ENCODE measurements around the gene RANBP17. TPM values are rescaled to one million over a fixed set of nuclear protein-coding genes. Genes with fewer than 3 reads are reported as not detected.
"Not testable (repeated sequence)": the region's sequence is repeated elsewhere in the genome, so short reads cannot be mapped to it uniquely, and the experiment has no call there.

Gene RANBP17
- total RNA-seq, 2 experiments from 2014 or later: 0.13 TPM; not detected in 1

GRCh38 chr5:170985486-170985885, 123.7 kb downstream of the RANBP17 start:
- ChIA-PET POLR2A (no interaction called here), CTCF (no interaction called here)
- ATAC-seq (no peak), DNase-seq (no peak)
- peaks cover 2% of the 10 kb centered on the region for H3K27me3 Mint-ChIP-seq (ENCODE audit: low read depth)
- H3K9me3 Mint-ChIP-seq (ENCODE audit: insufficient read depth): peaks cover 8% of the 10 kb centered on the region
- no peak overlapping the region for H3K27ac Mint-ChIP-seq
- no peaks in the 10 kb centered on the region for H3K36me3 Mint-ChIP-seq (ENCODE audit: low read depth)
- H3K4me1 Mint-ChIP-seq (ENCODE audit: low read depth): no peaks in the 10 kb centered on the region
- no peak overlapping the region for H3K4me3 Mint-ChIP-seq

GRCh38 chr5:170986598-170986997, 124.8 kb downstream of the RANBP17 start:
- ChIA-PET CTCF (no interaction called here), POLR2A (no interaction called here)
- Mint-ChIP-seq H3K9me3 (ENCODE audit: insufficient read depth) (peaks cover 2% of the 10 kb centered on the region), H3K27ac (no peak overlapping the region), H3K36me3 (ENCODE audit: low read depth) (no peaks in the 10 kb centered on the region), H3K4me1 (ENCODE audit: low read depth) (no peaks in the 10 kb centered on the region), H3K4me3 (no peak overlapping the region), H3K27me3 (ENCODE audit: low read depth) (peaks cover 2% of the 10 kb centered on the region)
- DNase-seq (no peak), ATAC-seq (no peak)

DNA sequence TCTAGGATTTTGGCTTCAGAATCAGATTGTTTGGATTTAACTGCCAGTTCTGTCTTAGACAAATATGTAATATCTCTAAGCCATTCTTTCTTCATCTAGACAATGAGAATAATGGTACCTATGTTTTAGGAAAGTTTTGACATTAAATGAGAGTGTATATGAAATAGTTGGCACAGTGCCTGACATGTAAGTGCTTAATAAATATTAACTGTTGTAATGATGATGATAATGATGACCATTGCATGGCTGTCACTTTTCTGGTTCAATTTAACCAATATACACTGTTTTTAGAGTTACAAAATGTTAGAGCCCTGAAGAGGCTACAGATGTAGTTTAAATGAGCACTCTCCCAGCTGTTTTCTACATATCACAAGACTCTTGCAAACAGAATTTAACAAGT, 131.7 kb downstream of the RANBP17 start:
- H3K4me3 Mint-ChIP-seq: no peak overlapping the region
- ChIA-PET POLR2A (no interaction called here), CTCF (no interaction called here)
- H3K4me1 Mint-ChIP-seq (ENCODE audit: low read depth): no peaks in the 10 kb centered on the region
- no peak overlapping the region for H3K27ac Mint-ChIP-seq
- no peaks in the 10 kb centered on the region for H3K36me3 Mint-ChIP-seq (ENCODE audit: low read depth)
- H3K27me3 Mint-ChIP-seq (ENCODE audit: low read depth): peaks cover 3% of the 10 kb centered on the region
- H3K9me3 Mint-ChIP-seq (ENCODE audit: insufficient read depth): no peaks in the 10 kb centered on the region
- DNase-seq (no peak), ATAC-seq (no peak)

DNA sequence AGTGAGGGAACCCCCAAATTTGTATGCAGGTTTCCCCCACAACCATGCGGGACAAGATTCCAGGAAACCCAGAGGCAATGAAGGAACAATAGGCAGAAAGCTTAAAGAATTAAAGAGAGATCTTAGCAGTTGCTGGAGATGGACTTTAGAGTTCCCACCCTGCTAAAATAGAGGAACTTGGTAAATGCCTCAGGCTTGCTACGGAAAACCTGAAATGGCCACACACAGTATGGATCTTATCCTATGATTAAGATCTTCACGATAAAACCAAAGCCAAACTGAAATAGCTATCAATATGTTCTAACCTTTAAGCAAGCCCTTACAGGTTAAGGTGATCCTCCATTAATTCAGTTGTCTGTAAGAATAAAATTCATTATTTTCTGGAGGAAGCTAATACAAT, 148.3 kb downstream of the RANBP17 start:
- POLR2A ChIA-PET: no interaction called here
- no peak for DNase-seq
- H3K27me3 Mint-ChIP-seq (ENCODE audit: low read depth): no peaks in the 10 kb centered on the region
- no peaks in the 10 kb centered on the region for H3K9me3 Mint-ChIP-seq (ENCODE audit: insufficient read depth)
- no peaks in the 10 kb centered on the region for H3K36me3 Mint-ChIP-seq (ENCODE audit: low read depth)
- no peak overlapping the region for H3K27ac Mint-ChIP-seq
- H3K4me3 Mint-ChIP-seq: no peak overlapping the region
- no peaks in the 10 kb centered on the region for H3K4me1 Mint-ChIP-seq (ENCODE audit: low read depth)
- CTCF ChIA-PET: no interaction called here
- ATAC-seq: no peak

DNA sequence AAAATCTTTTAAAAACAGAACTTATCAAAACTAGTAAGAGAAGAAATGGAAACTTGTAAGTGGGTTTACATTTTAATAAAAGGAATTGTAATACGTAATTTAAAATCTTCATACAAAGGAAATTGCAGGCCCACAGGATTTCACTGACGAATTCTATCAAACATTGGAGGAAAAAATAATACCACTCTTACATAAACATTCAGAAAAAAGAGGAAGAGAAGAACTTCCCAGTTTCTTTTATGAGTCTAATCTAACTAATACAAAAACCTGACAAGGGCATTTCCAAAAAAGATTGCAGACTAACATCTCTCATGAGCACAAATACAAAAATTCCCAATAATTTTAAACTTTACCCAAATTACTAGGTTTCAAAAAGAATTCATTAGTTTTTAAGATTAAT, 149.0 kb downstream of the RANBP17 start:
- ATAC-seq (no peak), DNase-seq (no peak)
- no peaks in the 10 kb centered on the region for H3K36me3 Mint-ChIP-seq (ENCODE audit: low read depth)
- H3K27me3 Mint-ChIP-seq (ENCODE audit: low read depth): no peaks in the 10 kb centered on the region
- no peaks in the 10 kb centered on the region for H3K4me1 Mint-ChIP-seq (ENCODE audit: low read depth)
- no peak overlapping the region for H3K4me3 Mint-ChIP-seq
- H3K27ac Mint-ChIP-seq: no peak overlapping the region
- ChIA-PET CTCF (no interaction called here), POLR2A (no interaction called here)
- H3K9me3 Mint-ChIP-seq (ENCODE audit: insufficient read depth): no peaks in the 10 kb centered on the region

- POLR2A ChIA-PET: no interaction called here
- Mint-ChIP-seq H3K27ac (no peak overlapping the region), H3K4me1 (ENCODE audit: low read depth) (no peaks in the 10 kb centered on the region), H3K27me3 (ENCODE audit: low read depth) (no peaks in the 10 kb centered on the region), H3K4me3 (no peak overlapping the region), H3K36me3 (ENCODE audit: low read depth) (no peaks in the 10 kb centered on the region), H3K9me3 (ENCODE audit: insufficient read depth) (peaks cover 8% of the 10 kb centered on the region)
- DNase-seq (no peak), ATAC-seq (no peak)
- CTCF ChIA-PET: no interaction called here
Observed at GRCh38 chr5:171023508-171023907, 161.7 kb downstream of the RANBP17 start.

- peaks cover 8% of the 10 kb centered on the region for H3K9me3 Mint-ChIP-seq (ENCODE audit: insufficient read depth)
- H3K4me1 Mint-ChIP-seq (ENCODE audit: low read depth): no peaks in the 10 kb centered on the region
- ChIA-PET POLR2A (no interaction called here), CTCF (no interaction called here)
- no peaks in the 10 kb centered on the region for H3K27me3 Mint-ChIP-seq (ENCODE audit: low read depth)
- no peak for DNase-seq
- no peak for ATAC-seq
- no peak overlapping the region for H3K4me3 Mint-ChIP-seq
- no peak overlapping the region for H3K27ac Mint-ChIP-seq
- H3K36me3 Mint-ChIP-seq (ENCODE audit: low read depth): no peaks in the 10 kb centered on the region
Observed at GRCh38 chr5:171024084-171024483, 162.3 kb downstream of the RANBP17 start.

DNA sequence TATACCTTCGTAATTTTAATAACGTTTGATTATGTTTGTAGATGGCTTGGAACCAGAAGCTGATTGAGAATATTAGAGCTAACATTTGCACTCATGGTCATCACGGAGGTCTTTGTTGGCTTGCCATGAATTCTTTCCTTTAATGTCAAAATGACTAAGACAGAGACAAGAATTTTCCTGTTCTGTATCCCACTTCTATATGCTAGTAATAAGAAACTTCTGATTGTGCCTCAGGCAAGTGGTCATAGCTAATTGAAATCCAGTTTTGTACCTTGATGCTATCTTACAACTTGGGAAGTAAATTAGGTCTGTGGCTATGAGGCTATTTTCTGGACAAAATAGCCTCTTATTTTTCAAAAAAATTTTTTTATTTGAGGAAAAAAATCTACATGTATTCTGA, 167.6 kb downstream of the RANBP17 start:
- no peaks in the 10 kb centered on the region for H3K27me3 Mint-ChIP-seq (ENCODE audit: low read depth)
- no peaks in the 10 kb centered on the region for H3K4me1 Mint-ChIP-seq (ENCODE audit: low read depth)
- ATAC-seq: no peak
- no peak overlapping the region for H3K4me3 Mint-ChIP-seq
- no peak overlapping the region for H3K27ac Mint-ChIP-seq
- H3K9me3 Mint-ChIP-seq (ENCODE audit: insufficient read depth): no peaks in the 10 kb centered on the region
- ChIA-PET CTCF (no interaction called here), POLR2A (no interaction called here)
- H3K36me3 Mint-ChIP-seq (ENCODE audit: low read depth): no peaks in the 10 kb centered on the region
- no peak for DNase-seq

- POLR2A ChIA-PET: no interaction called here
Observed at GRCh38 chr5:171031977-171032376, 170.2 kb downstream of the RANBP17 start.

DNA sequence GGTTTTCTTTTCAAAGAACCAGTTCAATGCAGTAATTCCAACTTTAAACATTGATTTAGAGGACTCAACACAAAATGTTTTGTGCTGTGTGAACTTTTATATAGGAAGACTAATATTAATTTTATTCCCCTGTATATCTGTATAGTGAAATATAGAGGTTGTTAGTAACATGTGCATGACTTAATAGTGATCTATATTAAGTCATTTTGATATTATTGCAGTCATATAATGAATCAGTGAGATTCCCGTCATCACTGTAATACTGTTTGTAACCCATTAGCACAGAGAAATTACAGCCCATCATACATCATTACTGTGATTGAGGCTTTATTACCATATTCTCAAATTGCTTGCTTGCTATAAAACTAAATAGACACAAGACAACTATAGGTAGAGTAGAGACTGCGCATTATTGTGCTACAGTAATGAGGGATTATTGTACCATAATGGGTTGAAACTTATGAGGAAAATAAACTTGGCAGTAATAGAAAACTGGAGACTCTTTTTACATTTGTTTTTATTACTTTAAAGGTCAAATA, 170.7 kb downstream of the RANBP17 start:
- Mint-ChIP-seq H3K36me3 (ENCODE audit: low read depth) (no peaks in the 10 kb centered on the region), H3K9me3 (ENCODE audit: insufficient read depth) (no peaks in the 10 kb centered on the region), H3K27ac (no peak overlapping the region), H3K4me1 (ENCODE audit: low read depth) (no peaks in the 10 kb centered on the region), H3K4me3 (no peak overlapping the region), H3K27me3 (ENCODE audit: low read depth) (no peaks in the 10 kb centered on the region)
- DNase-seq (no peak), ATAC-seq (no peak)
- ChIA-PET CTCF (no interaction called here), POLR2A (no interaction called here)

More at GRCh38 chr5:171031977-171032376, 170.2 kb downstream of the RANBP17 start:
- no peak for DNase-seq
- H3K36me3 Mint-ChIP-seq (ENCODE audit: low read depth): no peaks in the 10 kb centered on the region
- ATAC-seq: no peak
- H3K9me3 Mint-ChIP-seq (ENCODE audit: insufficient read depth): no peaks in the 10 kb centered on the region
- H3K27ac Mint-ChIP-seq: no peak overlapping the region
- CTCF ChIA-PET: no interaction called here
- H3K4me1 Mint-ChIP-seq (ENCODE audit: low read depth): no peaks in the 10 kb centered on the region
- H3K27me3 Mint-ChIP-seq (ENCODE audit: low read depth): no peaks in the 10 kb centered on the region
- H3K4me3 Mint-ChIP-seq: no peak overlapping the region

GRCh38 chr5:171041893-171042292, 180.1 kb downstream of the RANBP17 start:
- ATAC-seq; H3K27me3 Mint-ChIP-seq (ENCODE audit: low read depth); H3K27ac Mint-ChIP-seq: not testable (repeated sequence)

GRCh38 chr5:171050916-171051315, 189.1 kb downstream of the RANBP17 start:
- DNase-seq: no peak
- H3K27me3 Mint-ChIP-seq (ENCODE audit: low read depth): peaks cover 2% of the 10 kb centered on the region
- H3K9me3 Mint-ChIP-seq (ENCODE audit: insufficient read depth): peaks cover 7% of the 10 kb centered on the region
- H3K36me3 Mint-ChIP-seq (ENCODE audit: low read depth): no peaks in the 10 kb centered on the region
- no peak for ATAC-seq
- H3K4me1 Mint-ChIP-seq (ENCODE audit: low read depth): no peaks in the 10 kb centered on the region
- no peak overlapping the region for H3K4me3 Mint-ChIP-seq
- POLR2A ChIA-PET: no interaction called here
- H3K27ac Mint-ChIP-seq: no peak overlapping the region
- CTCF ChIA-PET: no interaction called here

More at GRCh38 chr5:171041893-171042292, 180.1 kb downstream of the RANBP17 start:
- POLR2A ChIA-PET; H3K4me1 Mint-ChIP-seq (ENCODE audit: low read depth); H3K4me3 Mint-ChIP-seq; H3K9me3 Mint-ChIP-seq (ENCODE audit: insufficient read depth); CTCF ChIA-PET; DNase-seq; H3K36me3 Mint-ChIP-seq (ENCODE audit: low read depth): not testable (repeated sequence)

DNA sequence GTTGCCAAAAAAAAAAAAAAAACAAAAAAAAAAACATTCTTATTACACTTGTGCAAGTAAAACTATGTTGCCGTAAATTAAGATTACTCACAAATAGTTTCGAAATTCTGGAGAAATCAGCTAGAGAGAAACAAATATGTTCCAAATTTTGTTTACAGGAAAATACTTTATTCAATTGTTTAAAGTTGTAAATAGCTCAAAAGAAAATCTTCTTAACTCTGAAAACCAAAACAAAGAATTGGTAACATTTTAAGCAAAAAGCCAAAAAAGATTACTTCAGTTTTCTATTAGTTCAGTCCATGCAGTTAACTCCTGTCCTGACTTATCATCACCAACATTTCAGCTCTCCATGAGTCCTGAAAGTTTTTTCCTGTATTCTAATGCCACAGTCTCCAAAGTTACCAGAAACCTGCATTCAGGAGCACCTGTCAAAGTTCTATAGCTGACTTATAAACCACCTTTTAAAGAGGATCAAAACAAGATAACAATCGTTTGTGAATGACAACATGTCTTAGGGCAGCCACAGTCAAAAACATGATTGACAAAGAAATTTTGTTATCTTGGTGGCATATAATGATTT, 194.1 kb downstream of the RANBP17 start:
- Mint-ChIP-seq H3K27ac (no peak overlapping the region), H3K4me3 (no peak overlapping the region), H3K36me3 (ENCODE audit: low read depth) (no peaks in the 10 kb centered on the region), H3K27me3 (ENCODE audit: low read depth) (peaks cover 2% of the 10 kb centered on the region), H3K4me1 (ENCODE audit: low read depth) (no peaks in the 10 kb centered on the region), H3K9me3 (ENCODE audit: insufficient read depth) (peaks cover 10% of the 10 kb centered on the region)
- ChIA-PET POLR2A (no interaction called here), CTCF (no interaction called here)
- ATAC-seq (no peak), DNase-seq (no peak)

Measured in activated CD8-positive, alpha-beta T cell treated with anti-CD3 and anti-CD28 coated beads, Interleukin-2, amount 10 ng/mL, durations not matched to agents 7 days and 5 days (primary cell).